SKM-1 treated with dmso at 0.1 percent for 144 hours (cell line): Measurements from ENCODE around the gene ACVRL1.
"Not testable (repeated sequence)": the region's sequence is repeated elsewhere in the genome, so short reads cannot be mapped to it uniquely, and the experiment has no call there.

Experiments
- DNase-seq: peaks from one replicate; lab custom pipeline; 2025; ENCODE audit not compliant: unreplicated experiment; lab: John Stamatoyannopoulos, UW

The ACVRL1 gene

DNA sequence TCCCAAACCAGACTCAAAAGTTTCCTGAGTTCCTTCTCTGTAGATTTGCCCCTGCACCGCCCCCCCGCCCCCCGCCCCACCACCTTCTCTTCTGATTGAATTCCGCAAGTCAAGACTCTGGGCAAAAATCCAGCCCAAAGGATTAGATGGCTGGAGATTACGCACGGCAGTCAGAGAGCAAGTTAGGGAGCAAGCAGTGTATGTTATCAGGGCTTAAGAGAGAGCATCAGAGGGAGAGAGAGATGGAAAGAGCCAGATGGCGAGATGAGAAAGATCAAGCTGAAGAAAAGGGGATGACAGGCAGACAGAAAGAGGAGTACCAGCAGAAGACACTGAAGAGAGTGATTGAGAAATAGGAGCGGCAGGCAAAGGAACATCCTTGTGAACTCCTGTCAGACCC, 33.3 kb upstream of the ACVRL1 start:
- DNase-seq: no peak

DNA sequence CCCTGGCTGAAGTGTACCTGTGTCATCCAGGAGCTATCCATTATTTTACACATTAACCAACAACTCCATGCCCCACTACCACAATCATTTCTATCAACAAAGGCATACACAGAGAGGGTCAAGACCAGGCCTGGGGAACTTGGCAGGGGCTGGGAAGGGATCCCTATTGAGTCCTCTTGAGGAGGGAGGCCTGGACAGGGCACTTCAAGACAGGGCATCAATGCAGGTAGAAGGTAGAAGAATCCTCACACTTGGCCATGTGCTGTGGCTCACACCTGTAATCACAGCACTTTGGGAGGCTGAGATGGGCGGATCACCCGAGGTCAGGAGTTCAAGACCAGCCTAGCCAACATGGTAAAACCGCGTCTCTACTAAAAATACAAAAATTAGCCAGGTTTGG, 32.8 kb upstream of the ACVRL1 start:
- DNase-seq: no peak

DNA sequence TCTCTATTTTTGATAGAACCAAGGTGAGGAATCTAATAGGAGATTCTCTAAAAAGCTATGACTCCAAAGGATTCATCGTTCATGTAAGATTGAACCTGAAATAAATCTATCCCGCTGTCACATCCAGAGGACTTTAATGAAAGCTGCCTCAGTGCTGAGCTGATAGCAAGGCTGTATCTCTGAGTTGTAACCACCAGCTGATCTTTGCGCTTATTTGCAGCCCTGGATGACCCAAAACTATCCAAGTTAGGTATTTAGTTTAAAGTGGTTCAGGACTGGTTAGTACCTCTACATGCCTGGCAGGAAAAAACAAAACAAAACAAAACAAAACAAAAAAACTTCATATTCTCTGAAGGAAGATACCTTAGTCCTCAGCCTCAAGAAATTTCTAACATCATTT, 28.2 kb upstream of the ACVRL1 start:
- DNase-seq: no peak

DNA sequence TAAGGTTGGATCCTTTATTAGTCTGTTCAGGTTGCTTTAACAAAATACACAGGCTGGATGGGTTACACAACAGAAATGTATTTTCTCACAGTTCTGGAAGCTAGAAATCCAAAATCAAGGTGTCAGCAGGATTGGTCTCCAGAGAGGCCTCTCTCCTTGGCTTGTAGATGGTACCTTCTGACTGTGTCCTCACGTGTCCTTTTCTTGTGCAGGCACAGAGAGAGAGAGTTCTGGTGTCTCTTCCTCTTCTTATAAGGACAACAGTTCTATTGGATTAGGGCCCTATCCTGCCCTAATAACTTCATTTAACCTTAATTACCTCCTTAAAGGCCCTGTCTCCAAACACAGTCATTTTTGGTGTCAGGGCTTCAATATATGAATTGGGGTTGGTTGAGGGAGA, 24.0 kb upstream of the ACVRL1 start:
- no peak for DNase-seq

DNA sequence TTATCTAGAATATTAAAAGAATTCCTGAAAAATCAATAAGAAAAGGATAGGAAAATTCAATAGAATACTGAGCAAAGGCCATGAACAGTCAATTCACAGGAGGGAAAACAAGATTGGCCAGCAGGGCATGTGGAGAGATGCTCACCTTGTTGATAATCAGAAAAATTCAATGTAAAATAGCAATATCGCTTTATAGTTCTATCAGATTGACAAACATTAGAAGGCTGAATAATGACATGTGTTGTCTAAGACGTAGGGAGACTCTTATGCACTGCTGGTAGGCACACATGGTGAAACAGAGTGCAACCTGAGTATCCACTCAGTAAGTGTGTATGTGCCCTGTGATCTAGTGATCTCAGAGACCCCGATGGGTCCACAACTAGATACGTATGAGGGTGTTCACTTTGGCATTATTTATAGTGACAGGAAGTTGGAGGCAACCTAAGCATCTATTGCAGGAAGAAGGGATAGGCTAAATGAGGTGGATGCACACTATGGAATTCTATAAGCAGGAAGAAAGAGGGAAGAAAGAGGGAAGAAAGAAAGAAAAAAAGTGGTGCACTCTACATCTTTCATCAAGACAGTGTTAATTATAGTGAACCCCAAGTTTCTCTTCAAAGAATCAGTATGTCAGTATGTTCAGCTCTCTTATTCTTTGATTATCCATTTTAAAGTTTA, 23.2 kb upstream of the ACVRL1 start:
- no peak for DNase-seq

DNA sequence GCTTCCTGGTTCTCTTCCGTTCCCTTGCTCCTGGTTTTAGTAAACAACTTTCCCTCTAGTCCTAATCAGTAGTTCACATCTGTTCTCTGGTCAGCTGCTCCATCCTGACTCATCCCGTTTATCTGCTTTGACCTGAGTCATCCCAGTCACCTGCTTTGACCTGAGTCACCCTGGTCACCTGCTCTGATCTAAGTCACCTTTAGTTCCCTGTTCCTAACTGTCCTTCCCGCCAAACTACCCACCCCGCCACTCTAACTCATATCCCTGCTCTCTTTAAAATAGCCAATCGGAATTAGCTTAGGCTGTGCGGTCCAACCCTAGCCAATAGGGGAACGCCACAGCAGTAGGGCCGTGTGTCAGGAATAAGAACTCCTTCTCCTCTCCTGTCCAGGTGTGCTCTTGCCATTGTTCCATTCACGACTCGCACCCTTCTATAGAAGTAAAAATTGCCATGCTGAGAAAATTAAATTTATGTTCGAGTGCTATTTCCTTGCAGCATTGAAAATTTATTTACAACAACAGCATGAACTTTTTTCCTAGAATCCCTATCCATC, 22.6 kb upstream of the ACVRL1 start:
- no peak for DNase-seq

DNA sequence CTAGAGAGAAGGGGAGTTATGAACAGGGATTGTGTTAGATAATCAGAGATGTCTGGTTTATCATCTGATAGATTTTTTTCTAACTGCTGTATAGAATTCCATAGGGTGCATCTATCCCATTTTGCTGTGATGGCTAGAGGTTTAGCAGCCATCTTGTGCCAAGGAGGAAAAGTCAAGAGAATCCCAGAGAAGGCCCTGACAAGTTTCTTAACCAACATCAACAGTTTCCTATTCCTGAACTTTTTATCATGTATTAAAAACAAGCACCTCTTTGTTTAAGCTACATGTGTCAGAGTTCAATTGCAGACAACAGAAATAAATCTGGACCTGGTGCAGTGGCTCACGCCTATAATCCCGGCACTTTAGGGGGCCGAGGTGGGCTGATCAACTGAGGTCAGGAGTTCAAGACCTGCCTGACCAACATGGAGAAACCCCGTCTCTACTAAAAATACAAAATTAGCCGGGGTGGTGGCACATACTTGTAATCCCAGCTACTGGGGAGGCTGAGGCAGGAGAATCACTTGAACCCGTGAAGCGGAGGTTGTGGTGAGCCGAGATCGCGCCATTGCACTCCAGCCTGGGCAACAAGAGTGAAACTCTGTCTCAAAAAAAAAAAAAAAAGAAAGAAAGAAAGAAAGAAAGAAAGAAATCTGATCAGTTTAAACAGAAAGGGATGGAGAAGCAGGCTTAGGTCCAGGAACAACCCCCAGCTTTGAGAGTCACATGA, 21.8 kb upstream of the ACVRL1 start:
- DNase-seq: not testable (repeated sequence)

DNA sequence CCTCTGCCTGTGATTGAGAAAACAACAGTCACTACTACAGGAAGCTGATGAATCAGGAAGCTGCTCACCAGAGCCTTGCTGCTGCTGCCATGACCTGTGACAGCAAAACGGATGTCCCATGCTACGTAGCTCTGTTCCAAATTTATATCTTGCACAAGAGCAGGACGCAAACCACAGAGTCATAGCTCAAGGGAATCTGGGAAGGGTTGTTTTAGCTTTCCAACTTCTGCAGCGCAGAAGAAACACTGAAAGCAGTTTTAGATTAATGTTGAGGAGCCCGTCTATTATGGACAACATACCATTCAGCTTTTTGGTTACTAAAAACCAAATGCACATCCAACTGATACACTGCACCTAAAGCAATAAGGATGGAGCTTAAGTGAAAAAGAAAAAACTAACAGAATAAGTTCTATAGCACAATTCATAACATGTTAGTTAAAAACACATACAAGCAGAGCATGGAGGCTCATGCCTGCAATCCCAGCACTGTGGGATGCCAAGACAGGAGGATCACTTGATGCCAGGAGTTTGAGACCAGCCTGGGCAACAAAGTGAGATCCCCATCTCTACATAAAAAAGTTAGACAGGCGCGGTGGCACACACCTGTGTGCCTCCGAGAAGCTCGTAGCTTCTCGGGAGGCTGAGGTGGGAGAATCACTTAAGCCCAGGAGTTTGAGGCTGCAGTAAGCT, 21.1 kb upstream of the ACVRL1 start:
- peak; percentile 59 for DNase-seq

DNA sequence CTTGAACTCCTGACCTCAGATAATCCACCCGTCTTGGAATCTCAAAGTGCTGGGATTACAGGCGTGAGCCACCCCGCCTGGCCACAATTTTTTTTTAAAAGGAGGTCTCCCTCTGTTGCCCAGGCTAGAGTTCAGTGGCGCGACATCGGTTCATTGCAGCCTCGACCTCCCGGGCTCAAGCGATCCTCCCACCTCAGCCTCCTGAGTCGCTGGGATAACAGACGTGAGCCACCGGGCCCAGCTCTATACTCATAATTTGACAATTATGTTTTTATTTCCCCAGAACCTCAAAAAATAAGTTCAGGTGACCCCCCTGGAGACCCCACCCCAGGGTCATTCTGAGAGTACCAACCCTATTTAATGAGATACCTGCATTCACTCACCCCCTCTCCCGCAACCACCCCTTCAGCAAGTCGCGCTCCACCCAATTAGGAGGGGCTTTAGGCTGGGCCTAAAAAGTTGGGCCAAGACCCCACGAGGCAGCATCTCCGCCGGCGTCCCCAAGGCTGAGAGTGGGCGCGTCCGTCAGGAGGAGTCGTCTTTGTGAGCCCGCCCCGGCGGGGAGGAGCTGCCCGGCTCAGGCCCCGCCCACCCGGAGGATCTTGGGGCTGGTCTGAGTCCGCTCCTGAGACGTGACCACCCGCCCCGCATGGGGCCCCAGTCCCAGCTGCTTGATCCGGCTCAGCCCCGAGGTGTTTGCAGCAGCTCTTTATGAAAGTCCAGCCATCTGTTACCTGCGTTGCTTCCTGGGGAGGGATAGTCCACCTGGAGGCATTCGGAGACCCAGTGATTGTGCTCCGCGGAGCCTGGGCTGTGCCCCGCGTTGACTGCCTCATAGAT, 19.6 kb upstream of the ACVRL1 start, which contains the start of gene ANKRD33:
ANKRD33 (plus strand) TSS at position 628 of the 840 bp plus-strand sequence; CDS start at position 712, 84 bp downstream.
- DNase-seq: no peak

DNA sequence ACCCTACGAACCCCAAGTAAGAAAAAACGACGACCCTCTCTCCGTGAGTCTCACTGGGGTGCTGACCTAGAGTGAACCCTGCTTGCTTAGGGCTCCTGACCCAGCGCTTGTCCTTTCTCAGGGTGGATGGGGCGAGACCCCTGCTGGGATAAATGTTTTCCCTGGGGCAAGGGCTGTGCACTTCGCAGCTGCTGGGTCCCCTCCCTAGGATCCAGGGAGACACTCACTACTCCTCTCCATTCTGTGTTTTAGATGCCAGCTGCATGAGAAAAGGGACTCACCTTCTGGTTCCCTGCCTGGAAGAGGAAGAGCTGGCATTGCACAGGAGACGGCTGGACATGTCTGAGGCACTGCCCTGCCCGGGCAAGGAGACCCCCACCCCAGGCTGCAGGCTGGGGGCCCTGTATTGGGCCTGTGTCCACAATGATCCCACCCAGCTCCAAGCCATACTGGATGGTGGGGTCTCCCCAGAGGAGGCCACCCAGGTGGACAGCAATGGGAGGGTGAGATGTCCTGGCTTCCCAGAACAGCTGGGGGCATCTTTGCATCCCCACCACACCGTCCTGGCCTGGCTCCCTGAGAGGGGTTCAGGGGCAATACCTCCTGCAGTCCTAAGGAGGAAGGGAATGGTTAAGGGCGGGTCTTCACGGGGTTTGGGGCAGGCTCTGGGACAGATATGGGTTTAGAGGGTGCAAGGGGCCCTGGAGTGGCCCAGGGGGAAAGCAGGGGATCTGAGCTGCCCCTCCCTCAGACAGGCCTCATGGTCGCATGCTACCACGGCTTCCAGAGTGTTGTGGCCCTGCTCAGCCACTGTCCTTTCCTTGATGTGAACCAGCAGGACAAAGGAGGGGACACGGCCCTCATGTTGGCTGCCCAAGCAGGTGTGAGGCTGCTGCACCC, 18.7 kb upstream of the ACVRL1 start:
- DNase-seq: no peak

DNA sequence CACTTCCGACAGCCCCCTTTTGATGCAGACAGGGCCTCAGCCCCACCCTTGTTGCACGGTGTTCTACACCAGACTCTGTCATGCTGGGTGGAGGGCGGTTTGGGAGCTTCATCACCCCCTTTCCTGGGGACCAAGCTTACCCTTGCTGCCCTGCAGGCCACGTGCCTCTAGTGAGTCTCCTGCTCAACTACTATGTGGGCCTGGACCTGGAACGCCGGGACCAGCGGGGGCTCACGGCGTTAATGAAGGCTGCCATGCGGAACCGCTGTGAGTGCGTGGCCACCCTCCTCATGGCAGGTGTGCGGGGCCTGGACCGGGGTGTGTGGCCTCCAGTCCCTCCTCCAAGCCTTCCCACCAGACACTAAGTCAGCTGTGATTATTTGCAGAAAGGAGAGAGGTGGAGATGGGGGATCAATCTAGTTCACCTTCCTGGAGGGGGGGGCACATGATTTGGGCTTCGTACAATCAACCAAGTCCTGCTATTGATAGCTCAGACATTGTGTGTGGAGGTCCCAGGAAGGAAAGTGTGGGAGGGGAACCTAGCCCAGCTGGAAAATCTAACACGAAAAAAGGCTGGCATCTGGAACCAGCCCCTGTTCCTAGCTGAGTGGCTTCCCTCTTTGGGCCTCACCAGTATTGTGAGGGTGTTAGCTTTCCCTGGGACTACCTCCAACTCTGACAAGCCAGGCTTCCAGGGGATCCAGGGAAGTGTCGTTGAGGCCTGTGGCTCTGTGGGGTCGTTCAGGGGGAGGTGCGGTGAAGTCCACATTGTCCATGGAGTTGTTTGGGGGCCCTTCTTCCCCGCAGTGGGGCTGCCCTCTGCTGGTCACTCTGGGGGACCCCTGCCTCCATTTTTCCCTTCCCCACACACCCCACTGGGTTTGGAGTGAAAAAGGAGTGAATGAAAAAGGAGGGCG, 17.8 kb upstream of the ACVRL1 start:
- DNase-seq: no peak

DNA sequence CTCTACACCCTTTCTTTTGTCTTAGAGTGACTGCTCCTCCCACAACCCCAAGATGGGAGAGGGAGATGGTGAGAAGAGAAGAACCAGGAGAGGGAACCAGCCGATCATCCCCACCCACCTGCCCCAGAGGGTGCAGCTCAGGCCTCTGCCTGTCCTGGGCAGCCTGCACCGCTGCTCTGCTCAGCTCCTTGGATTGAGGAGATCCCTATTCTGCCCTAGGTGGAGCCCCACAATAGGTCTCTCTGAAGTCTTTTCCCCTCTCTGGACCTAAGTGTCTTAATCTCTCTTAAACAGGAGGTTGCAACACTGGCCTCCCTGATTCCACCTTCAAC, 17.2 kb upstream of the ACVRL1 start:
- DNase-seq: peak; percentile 15

DNA sequence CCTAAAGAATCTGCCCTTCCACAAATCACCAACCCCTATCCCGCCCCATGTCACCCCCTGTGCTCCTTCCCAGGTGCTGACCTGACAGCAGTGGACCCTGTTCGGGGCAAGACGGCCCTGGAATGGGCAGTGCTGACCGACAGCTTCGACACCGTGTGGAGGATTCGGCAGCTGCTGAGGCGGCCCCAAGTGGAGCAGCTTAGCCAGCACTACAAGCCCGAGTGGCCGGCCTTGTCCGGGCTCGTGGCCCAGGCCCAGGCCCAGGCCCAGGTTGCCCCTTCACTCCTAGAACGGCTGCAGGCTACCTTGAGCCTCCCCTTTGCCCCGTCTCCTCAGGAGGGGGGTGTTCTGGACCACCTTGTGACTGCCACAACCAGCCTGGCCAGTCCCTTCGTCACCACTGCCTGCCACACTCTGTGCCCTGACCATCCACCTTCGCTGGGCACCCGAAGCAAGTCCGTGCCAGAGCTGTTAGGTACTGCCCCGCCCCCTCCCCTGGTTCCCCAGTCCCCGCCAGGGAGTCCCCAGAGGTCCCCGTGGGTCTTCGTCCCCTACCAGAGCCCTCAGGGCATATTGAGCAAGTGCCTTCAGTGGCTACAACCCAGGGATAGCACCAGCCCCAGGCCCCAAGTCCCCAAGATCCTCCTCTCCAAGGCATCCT, 16.7 kb upstream of the ACVRL1 start:
- DNase-seq: no peak

DNA sequence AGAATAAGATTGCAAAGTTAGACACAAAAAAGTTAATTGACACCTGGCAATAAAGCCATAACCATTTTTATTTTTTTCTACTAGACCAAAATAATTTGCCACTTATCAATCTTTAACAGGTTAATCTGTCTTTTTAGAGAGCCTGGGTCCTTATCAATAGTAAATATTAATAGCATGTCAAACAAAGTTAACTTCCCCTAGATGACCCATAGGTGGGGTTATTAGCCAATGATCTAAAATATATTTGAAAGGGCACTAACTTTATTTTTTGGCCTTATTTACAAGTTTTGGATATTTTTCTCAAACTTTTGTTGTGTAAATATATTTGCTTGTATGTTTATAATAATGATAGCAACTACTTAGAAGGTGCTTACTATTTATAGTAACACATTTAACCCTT, 15.5 kb upstream of the ACVRL1 start:
- no peak for DNase-seq

DNA sequence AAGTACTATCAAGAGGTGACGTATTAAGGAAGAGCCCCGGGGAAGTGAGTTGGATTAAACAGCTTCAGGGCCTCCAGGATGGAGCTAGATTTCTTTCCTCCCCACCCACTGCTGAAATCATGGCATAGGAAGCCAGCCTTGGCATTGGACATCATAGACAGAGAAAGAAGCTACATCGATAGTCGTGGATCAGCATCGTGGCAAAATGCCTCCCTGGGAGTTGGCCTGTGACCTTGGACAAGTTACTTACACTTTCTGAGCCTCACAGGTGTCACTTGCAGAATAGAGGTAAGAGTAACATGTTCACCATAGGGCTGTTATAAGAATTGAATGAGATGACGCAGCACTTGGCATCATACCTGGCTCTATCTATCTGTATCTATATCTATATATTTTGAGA, 13.5 kb upstream of the ACVRL1 start:
- DNase-seq: no peak

DNA sequence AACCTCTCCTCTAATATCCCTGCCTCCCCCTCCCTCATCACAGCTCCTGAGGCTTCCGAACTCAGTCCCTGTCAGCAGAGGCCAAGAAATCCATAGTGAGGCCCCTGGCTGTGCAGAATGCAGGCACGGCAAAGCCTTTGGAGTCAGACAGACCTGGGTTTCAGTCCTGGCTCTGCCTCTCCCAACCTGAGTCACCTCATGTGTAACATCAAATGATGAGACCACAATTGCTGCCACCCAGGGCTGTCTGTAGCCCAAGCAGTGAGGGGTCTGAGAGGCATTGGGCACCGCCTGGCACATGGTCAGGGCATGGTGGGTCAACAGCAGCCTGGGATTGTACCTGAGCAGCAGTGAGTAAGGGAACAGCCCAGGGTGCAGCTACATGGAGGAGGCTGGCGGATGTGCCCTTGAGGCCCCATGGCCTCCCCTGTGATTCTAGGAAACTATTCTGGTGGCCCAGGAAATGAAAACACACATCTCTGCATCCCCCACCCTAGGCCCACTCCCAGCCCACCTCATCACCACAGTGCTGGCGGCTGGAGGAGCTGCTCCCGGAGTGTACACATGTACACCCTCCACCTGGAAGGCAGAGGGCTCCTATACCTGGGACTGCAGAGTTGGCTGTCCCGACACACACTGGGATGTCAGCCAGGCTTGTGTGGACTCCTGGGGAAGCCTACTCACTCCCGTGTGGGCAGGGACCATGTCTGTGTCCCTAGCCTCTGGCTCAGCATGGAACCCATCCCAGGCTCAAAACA, 11.7 kb upstream of the ACVRL1 start:
- no peak for DNase-seq

DNA sequence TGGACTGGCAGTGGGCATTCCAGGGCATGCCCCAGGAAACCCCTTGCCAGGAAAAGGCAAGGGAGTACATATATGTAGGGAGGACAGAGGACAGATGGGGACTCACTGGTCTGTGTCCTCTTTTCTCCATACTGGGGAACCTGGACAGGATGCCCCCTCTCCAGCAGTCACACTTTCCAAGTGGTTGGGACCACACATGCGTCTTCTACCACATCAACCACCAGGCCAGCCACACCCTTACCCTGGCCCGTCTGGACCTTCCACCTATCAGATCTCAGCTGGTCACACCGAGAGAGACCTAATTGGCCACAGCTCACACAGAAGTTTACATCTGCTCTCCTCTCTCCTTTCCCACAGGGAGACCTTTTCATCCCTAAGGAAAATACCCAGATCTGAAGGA, 11.1 kb upstream of the ACVRL1 start:
- no peak for DNase-seq

DNA sequence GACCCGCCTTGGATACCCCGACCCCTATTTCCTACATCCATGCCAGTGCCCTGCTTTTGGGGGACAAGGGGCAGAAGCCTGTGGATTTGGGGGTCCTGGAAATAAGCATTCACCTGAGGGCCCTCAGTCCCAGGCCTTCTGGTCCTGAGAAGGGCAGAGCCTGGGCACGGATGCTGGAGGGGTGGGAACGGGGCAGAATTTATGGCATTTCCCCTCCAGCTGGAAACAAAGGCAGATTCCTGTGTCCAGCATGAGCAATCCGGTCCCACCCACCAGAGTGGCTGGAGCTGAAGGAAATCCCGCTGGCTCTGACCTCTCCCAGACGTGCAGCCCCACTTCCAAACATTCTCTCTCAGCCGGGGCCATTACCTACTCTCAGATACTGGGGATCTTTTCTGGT, 10.1 kb upstream of the ACVRL1 start:
- DNase-seq: no peak
